ENCODE results near the gene MTCH1.

GRCh38 chr6:37013516-37014491, 27.8 kb upstream of the MTCH1 start:
- TF ChIP-seq REST (IDR thresholded peaks at IDR 0.05; ENCODE audit: low read depth, low read length) (no peak), ZSCAN29 (IDR thresholded peaks at IDR 0.05) (no peak), DPF2 (IDR thresholded peaks at IDR 0.05) (no peak), CREB1 (IDR thresholded peaks at IDR 0.05; ENCODE audit: low read depth) (no peak), HDGF (IDR thresholded peaks at IDR 0.05) (no peak), GABPA (IDR thresholded peaks at IDR 0.05; ENCODE audit: low read depth) (no peak), TAF1 (IDR thresholded peaks at IDR 0.05; ENCODE audit: borderline replicate concordance, low read depth, low read length) (no peak), CTCF (IDR thresholded peaks at IDR 0.05 in 2 of 3, conservative IDR thresholded peaks at IDR 0.05 in 1 of 3; ENCODE audit: control insufficient read depth in 2 of 3, extremely low read depth in 1 of 3, insufficient read depth in 1 of 3, low read depth in 3 of 3, low read length in 3 of 3) (no peak)
- TF ChIP-seq, protein P1, sequence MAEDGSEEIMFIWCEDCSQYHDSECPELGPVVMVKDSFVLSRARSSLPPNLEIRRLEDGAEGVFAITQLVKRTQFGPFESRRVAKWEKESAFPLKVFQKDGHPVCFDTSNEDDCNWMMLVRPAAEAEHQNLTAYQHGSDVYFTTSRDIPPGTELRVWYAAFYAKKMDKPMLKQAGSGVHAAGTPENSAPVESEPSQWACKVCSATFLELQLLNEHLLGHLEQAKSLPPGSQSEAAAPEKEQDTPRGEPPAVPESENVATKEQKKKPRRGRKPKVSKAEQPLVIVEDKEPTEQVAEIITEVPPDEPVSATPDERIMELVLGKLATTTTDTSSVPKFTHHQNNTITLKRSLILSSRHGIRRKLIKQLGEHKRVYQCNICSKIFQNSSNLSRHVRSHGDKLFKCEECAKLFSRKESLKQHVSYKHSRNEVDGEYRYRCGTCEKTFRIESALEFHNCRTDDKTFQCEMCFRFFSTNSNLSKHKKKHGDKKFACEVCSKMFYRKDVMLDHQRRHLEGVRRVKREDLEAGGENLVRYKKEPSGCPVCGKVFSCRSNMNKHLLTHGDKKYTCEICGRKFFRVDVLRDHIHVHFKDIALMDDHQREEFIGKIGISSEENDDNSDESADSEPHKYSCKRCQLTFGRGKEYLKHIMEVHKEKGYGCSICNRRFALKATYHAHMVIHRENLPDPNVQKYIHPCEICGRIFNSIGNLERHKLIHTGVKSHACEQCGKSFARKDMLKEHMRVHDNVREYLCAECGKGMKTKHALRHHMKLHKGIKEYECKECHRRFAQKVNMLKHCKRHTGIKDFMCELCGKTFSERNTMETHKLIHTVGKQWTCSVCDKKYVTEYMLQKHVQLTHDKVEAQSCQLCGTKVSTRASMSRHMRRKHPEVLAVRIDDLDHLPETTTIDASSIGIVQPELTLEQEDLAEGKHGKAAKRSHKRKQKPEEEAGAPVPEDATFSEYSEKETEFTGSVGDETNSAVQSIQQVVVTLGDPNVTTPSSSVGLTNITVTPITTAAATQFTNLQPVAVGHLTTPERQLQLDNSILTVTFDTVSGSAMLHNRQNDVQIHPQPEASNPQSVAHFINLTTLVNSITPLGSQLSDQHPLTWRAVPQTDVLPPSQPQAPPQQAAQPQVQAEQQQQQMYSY (CRISPR knock-in tag; IDR thresholded peaks at IDR 0.05), result no peak
